HEK293 (cell line): ENCODE measurements around the gene SEMA3G.

Experiments used
- GLIS1 ChIP-seq: fragments of 450-650 bp; formaldehyde crosslinking; IDR thresholded peaks from 2 replicates; pipeline ENCODE4 v1.5.1; 2016; ENCODE audit warnings: missing biosample characterization, missing genetic modification characterization
- SCRT1 ChIP-seq: fragments of 450-650 bp; formaldehyde crosslinking; IDR thresholded peaks from 2 replicates; pipeline ENCODE4 v1.5.1; 2016; ENCODE audit warnings: missing biosample characterization, missing genetic modification characterization, borderline replicate concordance
- SCRT2 ChIP-seq: fragments of 450-650 bp; formaldehyde crosslinking; IDR thresholded peaks from 2 replicates; pipeline ENCODE4 v1.5.1; 2016; ENCODE audit warnings: missing biosample characterization, missing genetic modification characterization
- ZBTB8A ChIP-seq: fragments of 450-650 bp; formaldehyde crosslinking; IDR thresholded peaks from 2 replicates; pipeline ENCODE4 v1.5.1; 2016; ENCODE audit warnings: missing biosample characterization, missing genetic modification characterization
- ZIC2 ChIP-seq: fragments of 450-650 bp; formaldehyde crosslinking; IDR thresholded peaks from 2 replicates; pipeline ENCODE4 v1.5.1; 2016; ENCODE audit warnings: missing biosample characterization, missing genetic modification characterization
- ZNF132 ChIP-seq: fragments of 450-650 bp; formaldehyde crosslinking; IDR thresholded peaks from 2 replicates; pipeline ENCODE4 v1.5.1; 2017; ENCODE audit warnings: missing biosample characterization, missing genetic modification characterization, borderline replicate concordance
- ZNF133 ChIP-seq: fragments of 450-650 bp; formaldehyde crosslinking; IDR thresholded peaks from 2 replicates; pipeline ENCODE4 v1.5.1; 2016; ENCODE audit warnings: missing biosample characterization, missing genetic modification characterization
- ZNF16 ChIP-seq: fragments of 450-650 bp; formaldehyde crosslinking; IDR thresholded peaks from 2 replicates; pipeline ENCODE4 v1.5.1; 2016; ENCODE audit warnings: low read depth, missing biosample characterization, missing genetic modification characterization
- ZNF169 ChIP-seq: fragments of 450-650 bp; formaldehyde crosslinking; IDR thresholded peaks from 2 replicates; pipeline ENCODE4 v1.5.1; 2016; ENCODE audit warnings: missing biosample characterization, missing genetic modification characterization
- ZNF211 ChIP-seq: fragments of 450-650 bp; formaldehyde crosslinking; IDR thresholded peaks from 2 replicates; pipeline ENCODE4 v1.5.1; 2016; ENCODE audit warnings: low read depth, missing biosample characterization, missing genetic modification characterization
- ZNF335 ChIP-seq: fragments of 450-650 bp; formaldehyde crosslinking; conservative IDR thresholded peaks from 2 replicates; pipeline ENCODE4 v1.5.1; 2016; ENCODE audit warnings: missing biosample characterization, missing genetic modification characterization
- ZNF48 ChIP-seq: fragments of 450-650 bp; formaldehyde crosslinking; IDR thresholded peaks from 2 replicates; pipeline ENCODE4 v1.5.1; 2016; ENCODE audit warnings: missing biosample characterization, missing genetic modification characterization
- ZNF544 ChIP-seq: fragments of 450-650 bp; formaldehyde crosslinking; IDR thresholded peaks from 2 replicates; pipeline ENCODE4 v1.5.0; 2017; ENCODE audit warnings: missing biosample characterization, missing genetic modification characterization
- ZNF558 ChIP-seq: fragments of 450-650 bp; formaldehyde crosslinking; IDR thresholded peaks from 2 replicates; pipeline ENCODE4 v1.5.1; 2016; ENCODE audit warnings: missing biosample characterization, missing genetic modification characterization
- TF ChIP-seq, protein P1 (sequence below): fragments of 450-650 bp; formaldehyde crosslinking; IDR thresholded peaks from 2 replicates; pipeline ENCODE4 v1.5.1; 2016; ENCODE audit warnings: missing biosample characterization, missing genetic modification characterization
- TF ChIP-seq, protein P2 (sequence below): fragments of 450-650 bp; formaldehyde crosslinking; IDR thresholded peaks from 2 replicates; pipeline ENCODE4 v1.5.1; 2016; ENCODE audit warnings: missing biosample characterization, missing genetic modification characterization, low read depth
- TF ChIP-seq, protein P3 (sequence below): fragments of 450-650 bp; IDR thresholded peaks from 2 replicates; pipeline ENCODE4 v1.5.1; 2018; ENCODE audit warnings: missing biosample characterization, missing genetic modification characterization
- TF ChIP-seq, protein P4 (sequence below): fragments of 450-650 bp; formaldehyde crosslinking; IDR thresholded peaks from 2 replicates; pipeline ENCODE4 v1.5.1; 2017; ENCODE audit warnings: missing biosample characterization, missing genetic modification characterization
- TF ChIP-seq, protein P5 (sequence below): fragments of 450-650 bp; formaldehyde crosslinking; IDR thresholded peaks from 2 replicates; pipeline ENCODE4 v1.5.1; 2016; ENCODE audit warnings: missing biosample characterization, missing genetic modification characterization
- TF ChIP-seq, protein P6 (sequence below): fragments of 450-650 bp; formaldehyde crosslinking; IDR thresholded peaks from 2 replicates; pipeline ENCODE4 v1.5.1; 2016; ENCODE audit warnings: missing biosample characterization, missing genetic modification characterization
- TF ChIP-seq, protein P7 (sequence below): fragments of 450-650 bp; formaldehyde crosslinking; IDR thresholded peaks from 2 replicates; pipeline ENCODE4 v1.5.1; 2016; ENCODE audit warnings: missing biosample characterization, missing genetic modification characterization, borderline replicate concordance

Gene SEMA3G

DNA sequence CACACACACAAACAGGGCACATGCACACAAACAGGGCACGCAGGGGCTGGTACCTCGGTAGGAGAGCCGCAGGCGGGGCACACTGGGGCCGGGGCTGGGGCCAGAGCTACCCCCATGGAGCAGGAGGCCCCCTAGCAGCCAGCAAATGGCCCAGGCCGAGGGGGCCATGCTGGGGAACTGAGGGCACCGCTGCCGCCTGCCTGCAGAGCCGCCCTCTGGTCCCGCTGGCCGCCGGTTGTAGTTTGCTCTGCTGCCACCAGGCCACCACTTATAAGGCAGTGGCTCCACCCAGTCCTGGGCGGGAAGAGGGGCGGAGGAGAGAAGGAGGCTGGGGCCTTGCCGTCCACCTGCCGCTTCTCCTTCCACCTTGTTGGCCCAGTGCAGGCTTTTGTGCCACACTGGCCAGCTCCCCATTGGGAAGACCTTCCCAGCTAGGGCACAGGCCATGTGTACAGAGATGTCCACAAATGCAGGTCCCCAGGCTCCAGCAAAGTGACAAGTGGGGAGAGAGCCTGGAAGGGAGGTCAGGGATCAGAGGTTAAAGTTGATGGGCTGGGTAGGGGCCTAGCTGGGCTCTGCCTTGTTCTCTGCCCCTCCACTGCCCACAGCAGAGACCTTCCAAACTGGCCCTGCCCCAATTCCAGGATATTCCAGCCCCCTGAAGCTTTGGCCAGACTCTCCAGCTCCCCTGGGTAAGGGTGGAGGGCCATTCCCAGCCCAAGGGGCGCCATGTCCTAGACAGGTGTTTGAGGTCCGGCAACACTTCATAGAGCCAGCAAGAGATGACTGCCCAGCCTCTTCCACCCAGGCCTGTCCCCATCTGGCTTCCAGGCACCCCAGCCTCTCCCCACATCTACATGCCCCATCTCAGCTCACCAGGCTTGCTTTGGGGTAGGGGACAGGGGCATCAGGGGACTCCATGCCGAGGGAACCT, at the start of gene SEMA3G (continued):
- TF ChIP-seq, protein P1, sequence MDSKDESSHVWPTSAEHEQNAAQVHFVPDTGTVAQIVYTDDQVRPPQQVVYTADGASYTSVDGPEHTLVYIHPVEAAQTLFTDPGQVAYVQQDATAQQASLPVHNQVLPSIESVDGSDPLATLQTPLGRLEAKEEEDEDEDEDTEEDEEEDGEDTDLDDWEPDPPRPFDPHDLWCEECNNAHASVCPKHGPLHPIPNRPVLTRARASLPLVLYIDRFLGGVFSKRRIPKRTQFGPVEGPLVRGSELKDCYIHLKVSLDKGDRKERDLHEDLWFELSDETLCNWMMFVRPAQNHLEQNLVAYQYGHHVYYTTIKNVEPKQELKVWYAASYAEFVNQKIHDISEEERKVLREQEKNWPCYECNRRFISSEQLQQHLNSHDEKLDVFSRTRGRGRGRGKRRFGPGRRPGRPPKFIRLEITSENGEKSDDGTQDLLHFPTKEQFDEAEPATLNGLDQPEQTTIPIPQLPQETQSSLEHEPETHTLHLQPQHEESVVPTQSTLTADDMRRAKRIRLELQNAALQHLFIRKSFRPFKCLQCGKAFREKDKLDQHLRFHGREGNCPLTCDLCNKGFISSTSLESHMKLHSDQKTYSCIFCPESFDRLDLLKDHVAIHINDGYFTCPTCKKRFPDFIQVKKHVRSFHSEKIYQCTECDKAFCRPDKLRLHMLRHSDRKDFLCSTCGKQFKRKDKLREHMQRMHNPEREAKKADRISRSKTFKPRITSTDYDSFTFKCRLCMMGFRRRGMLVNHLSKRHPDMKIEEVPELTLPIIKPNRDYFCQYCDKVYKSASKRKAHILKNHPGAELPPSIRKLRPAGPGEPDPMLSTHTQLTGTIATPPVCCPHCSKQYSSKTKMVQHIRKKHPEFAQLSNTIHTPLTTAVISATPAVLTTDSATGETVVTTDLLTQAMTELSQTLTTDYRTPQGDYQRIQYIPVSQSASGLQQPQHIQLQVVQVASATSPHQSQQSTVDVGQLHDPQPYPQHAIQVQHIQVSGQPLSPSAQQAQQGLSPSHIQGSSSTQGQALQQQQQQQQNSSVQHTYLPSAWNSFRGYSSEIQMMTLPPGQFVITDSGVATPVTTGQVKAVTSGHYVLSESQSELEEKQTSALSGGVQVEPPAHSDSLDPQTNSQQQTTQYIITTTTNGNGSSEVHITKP (tag by site-specific recombination): peak; percentile 50
- TF ChIP-seq, protein P2, sequence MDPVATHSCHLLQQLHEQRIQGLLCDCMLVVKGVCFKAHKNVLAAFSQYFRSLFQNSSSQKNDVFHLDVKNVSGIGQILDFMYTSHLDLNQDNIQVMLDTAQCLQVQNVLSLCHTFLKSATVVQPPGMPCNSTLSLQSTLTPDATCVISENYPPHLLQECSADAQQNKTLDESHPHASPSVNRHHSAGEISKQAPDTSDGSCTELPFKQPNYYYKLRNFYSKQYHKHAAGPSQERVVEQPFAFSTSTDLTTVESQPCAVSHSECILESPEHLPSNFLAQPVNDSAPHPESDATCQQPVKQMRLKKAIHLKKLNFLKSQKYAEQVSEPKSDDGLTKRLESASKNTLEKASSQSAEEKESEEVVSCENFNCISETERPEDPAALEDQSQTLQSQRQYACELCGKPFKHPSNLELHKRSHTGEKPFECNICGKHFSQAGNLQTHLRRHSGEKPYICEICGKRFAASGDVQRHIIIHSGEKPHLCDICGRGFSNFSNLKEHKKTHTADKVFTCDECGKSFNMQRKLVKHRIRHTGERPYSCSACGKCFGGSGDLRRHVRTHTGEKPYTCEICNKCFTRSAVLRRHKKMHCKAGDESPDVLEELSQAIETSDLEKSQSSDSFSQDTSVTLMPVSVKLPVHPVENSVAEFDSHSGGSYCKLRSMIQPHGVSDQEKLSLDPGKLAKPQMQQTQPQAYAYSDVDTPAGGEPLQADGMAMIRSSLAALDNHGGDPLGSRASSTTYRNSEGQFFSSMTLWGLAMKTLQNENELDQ: no peak
- TF ChIP-seq ZNF211 (tag by site-specific recombination) (no peak), ZNF335 (tag by site-specific recombination) (0 out of 2 replicates have a peak, but pooled peaks have one; percentile 17), ZBTB8A (tag by site-specific recombination) (peak; percentile 62), ZNF169 (tag by site-specific recombination) (no peak), GLIS1 (tag by site-specific recombination) (peak; percentile 63), ZNF544 (tag by site-specific recombination) (no peak), ZNF133 (tag by site-specific recombination) (peak; percentile 47; the same call in 1 of the 2 replicates), ZNF16 (no peak), SCRT2 (tag by site-specific recombination) (peak; percentile 54), ZNF48 (tag by site-specific recombination) (no peak), SCRT1 (tag by site-specific recombination) (peak; percentile 45; the same call in 1 of the 2 replicates), ZNF132 (tag by site-specific recombination) (no peak), ZIC2 (tag by site-specific recombination) (peak; percentile 88), ZNF558 (tag by site-specific recombination) (no peak)
- TF ChIP-seq, protein P3, sequence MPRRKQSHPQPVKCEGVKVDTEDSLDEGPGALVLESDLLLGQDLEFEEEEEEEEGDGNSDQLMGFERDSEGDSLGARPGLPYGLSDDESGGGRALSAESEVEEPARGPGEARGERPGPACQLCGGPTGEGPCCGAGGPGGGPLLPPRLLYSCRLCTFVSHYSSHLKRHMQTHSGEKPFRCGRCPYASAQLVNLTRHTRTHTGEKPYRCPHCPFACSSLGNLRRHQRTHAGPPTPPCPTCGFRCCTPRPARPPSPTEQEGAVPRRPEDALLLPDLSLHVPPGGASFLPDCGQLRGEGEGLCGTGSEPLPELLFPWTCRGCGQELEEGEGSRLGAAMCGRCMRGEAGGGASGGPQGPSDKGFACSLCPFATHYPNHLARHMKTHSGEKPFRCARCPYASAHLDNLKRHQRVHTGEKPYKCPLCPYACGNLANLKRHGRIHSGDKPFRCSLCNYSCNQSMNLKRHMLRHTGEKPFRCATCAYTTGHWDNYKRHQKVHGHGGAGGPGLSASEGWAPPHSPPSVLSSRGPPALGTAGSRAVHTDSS: no peak
- TF ChIP-seq, protein P4, sequence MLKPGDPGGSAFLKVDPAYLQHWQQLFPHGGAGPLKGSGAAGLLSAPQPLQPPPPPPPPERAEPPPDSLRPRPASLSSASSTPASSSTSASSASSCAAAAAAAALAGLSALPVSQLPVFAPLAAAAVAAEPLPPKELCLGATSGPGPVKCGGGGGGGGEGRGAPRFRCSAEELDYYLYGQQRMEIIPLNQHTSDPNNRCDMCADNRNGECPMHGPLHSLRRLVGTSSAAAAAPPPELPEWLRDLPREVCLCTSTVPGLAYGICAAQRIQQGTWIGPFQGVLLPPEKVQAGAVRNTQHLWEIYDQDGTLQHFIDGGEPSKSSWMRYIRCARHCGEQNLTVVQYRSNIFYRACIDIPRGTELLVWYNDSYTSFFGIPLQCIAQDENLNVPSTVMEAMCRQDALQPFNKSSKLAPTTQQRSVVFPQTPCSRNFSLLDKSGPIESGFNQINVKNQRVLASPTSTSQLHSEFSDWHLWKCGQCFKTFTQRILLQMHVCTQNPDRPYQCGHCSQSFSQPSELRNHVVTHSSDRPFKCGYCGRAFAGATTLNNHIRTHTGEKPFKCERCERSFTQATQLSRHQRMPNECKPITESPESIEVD (tag by site-specific recombination): no peak
- TF ChIP-seq, protein P5, sequence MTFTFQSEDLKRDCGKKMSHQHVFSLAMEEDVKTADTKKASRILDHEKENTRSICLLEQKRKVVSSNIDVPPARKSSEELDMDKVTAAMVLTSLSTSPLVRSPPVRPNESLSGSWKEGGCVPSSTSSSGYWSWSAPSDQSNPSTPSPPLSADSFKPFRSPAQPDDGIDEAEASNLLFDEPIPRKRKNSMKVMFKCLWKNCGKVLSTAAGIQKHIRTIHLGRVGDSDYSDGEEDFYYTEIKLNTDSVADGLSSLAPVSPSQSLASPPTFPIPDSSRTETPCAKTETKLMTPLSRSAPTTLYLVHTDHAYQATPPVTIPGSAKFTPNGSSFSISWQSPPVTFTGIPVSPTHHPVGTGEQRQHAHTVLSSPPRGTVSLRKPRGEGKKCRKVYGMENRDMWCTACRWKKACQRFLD: no peak
- TF ChIP-seq, protein P6, sequence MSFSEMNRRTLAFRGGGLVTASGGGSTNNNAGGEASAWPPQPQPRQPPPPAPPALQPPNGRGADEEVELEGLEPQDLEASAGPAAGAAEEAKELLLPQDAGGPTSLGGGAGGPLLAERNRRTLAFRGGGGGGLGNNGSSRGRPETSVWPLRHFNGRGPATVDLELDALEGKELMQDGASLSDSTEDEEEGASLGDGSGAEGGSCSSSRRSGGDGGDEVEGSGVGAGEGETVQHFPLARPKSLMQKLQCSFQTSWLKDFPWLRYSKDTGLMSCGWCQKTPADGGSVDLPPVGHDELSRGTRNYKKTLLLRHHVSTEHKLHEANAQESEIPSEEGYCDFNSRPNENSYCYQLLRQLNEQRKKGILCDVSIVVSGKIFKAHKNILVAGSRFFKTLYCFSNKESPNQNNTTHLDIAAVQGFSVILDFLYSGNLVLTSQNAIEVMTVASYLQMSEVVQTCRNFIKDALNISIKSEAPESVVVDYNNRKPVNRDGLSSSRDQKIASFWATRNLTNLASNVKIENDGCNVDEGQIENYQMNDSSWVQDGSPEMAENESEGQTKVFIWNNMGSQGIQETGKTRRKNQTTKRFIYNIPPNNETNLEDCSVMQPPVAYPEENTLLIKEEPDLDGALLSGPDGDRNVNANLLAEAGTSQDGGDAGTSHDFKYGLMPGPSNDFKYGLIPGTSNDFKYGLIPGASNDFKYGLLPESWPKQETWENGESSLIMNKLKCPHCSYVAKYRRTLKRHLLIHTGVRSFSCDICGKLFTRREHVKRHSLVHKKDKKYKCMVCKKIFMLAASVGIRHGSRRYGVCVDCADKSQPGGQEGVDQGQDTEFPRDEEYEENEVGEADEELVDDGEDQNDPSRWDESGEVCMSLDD (tag by site-specific recombination): no peak
- TF ChIP-seq, protein P7, sequence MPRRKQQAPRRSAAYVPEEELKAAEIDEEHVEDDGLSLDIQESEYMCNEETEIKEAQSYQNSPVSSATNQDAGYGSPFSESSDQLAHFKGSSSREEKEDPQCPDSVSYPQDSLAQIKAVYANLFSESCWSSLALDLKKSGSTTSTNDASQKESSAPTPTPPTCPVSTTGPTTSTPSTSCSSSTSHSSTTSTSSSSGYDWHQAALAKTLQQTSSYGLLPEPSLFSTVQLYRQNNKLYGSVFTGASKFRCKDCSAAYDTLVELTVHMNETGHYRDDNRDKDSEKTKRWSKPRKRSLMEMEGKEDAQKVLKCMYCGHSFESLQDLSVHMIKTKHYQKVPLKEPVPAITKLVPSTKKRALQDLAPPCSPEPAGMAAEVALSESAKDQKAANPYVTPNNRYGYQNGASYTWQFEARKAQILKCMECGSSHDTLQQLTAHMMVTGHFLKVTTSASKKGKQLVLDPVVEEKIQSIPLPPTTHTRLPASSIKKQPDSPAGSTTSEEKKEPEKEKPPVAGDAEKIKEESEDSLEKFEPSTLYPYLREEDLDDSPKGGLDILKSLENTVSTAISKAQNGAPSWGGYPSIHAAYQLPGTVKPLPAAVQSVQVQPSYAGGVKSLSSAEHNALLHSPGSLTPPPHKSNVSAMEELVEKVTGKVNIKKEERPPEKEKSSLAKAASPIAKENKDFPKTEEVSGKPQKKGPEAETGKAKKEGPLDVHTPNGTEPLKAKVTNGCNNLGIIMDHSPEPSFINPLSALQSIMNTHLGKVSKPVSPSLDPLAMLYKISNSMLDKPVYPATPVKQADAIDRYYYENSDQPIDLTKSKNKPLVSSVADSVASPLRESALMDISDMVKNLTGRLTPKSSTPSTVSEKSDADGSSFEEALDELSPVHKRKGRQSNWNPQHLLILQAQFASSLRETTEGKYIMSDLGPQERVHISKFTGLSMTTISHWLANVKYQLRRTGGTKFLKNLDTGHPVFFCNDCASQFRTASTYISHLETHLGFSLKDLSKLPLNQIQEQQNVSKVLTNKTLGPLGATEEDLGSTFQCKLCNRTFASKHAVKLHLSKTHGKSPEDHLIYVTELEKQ (tag by site-specific recombination): no peak
